ENCODE results near the gene DGUOK.

GRCh38 chr2:73968357-73968937, 41.8 kb downstream of the DGUOK start:
- TF ChIP-seq CTCF (conservative IDR thresholded peaks at IDR 0.05) = no peak
- TF ChIP-seq ZFX (IDR thresholded peaks at IDR 0.05) = no peak
